GM12878 (cell line): Measurements from ENCODE around the gene STAT5B. TPM values are rescaled to one million over a fixed set of nuclear protein-coding genes. Genes with fewer than 3 reads are reported as not detected.

ENCODE experiments used
- BHLHE40 ChIP-seq, 2 experiments: fragments of 450-650 bp in 1 of 2; IDR thresholded peaks; 2 replicates each; pipeline ENCODE4 v1.6.1; 2011 to 2017; ENCODE audit warnings: low read depth in 2 of 2, borderline replicate concordance in 1 of 2, improper control_type of control experiment in 1 of 2, low read length in 1 of 2, mild to moderate bottlenecking in 1 of 2
- CUX1 ChIP-seq: IDR thresholded peaks from 2 replicates; pipeline ENCODE4 v1.6.1; 2012; ENCODE audit warnings: improper control_type of control experiment, low read depth, low read length; ENCODE audit not compliant: insufficient replicate concordance
- KDM1A ChIP-seq: fragments of 200-600 bp; sonication (generic); IDR thresholded peaks from 2 replicates; pipeline ENCODE4 v1.6.1; 2016; ENCODE audit warnings: borderline replicate concordance
- SMAD5 ChIP-seq: IDR thresholded peaks from 2 replicates; pipeline ENCODE4 v1.6.1; 2016; ENCODE audit warnings: antibody characterized with exemption, low read depth
- SPI1 ChIP-seq: IDR thresholded peaks from 2 replicates; pipeline ENCODE4 v1.6.1; 2011; ENCODE audit warnings: low read depth, mild to moderate bottlenecking, low read length, moderate library complexity, borderline replicate concordance; ENCODE audit not compliant: insufficient read depth
- USF1 ChIP-seq: IDR thresholded peaks from 2 replicates; pipeline ENCODE4 v1.6.1; 2011; ENCODE audit warnings: borderline replicate concordance, low read depth, mild to moderate bottlenecking, moderate library complexity, mixed read lengths, low read length; ENCODE audit not compliant: insufficient read depth; ENCODE audit errors: extremely low read length
- polyA plus RNA-seq, 11 experiments: library from polyadenylated mRNA; depleted of rRNA in 4 of 11; unstranded in 6 of 11; stranded (reverse) in 5 of 11; fragments of >200 nt; fragmentation: Nextera tagmentation in 4 of 11; fragmentation: Illumina TruSeq in 1 of 11; extraction: Ambion mirVana in 4 of 11; extraction: Trizol in 1 of 11; gene quantifications; 1 replicate in 1 of 11; 2 replicates in 10 of 11; pipeline versions ENCODE4 v1.2.1 to v1.2.3, GENCODE V29; 2011 to 2016; ENCODE audit warnings: inconsistent platforms in 2 of 11, missing spikeins in 2 of 11, low read depth in 1 of 11
- total RNA-seq, 4 experiments: library from RNA; depleted of rRNA in 3 of 4; stranded (reverse); fragments of >200 nt in 3 of 4; fragmentation: Illumina TruSeq in 1 of 4; extraction: Trizol in 1 of 4; gene quantifications; 2 replicates each; pipeline versions ENCODE4 v1.2.1 to v1.2.3, GENCODE V29; 2013 to 2021
- TF ChIP-seq, protein P1 (sequence below): IDR thresholded peaks from 2 replicates; pipeline ENCODE4 v1.6.1; 2012; ENCODE audit warnings: low read depth, low read length, improper control_type of control experiment
- TF ChIP-seq, protein P2 (sequence below): fragments of 150-350 bp; IDR thresholded peaks from 2 replicates; pipeline ENCODE4 v1.6.1; 2016; ENCODE audit warnings: low read depth, low read length
- TF ChIP-seq, protein P3 (sequence below): fragments of 450-650 bp; IDR thresholded peaks from 2 replicates; pipeline ENCODE4 v1.6.1; 2017; ENCODE audit warnings: mild to moderate bottlenecking, moderate library complexity

Gene STAT5B
- total and polyA plus RNA-seq, 10 of the 15 experiments (the other 5 are each of a cell fraction or from before 2014, with no cell fraction given) = 11.0 to 69.6 (median 46.7) TPM

- TF ChIP-seq, protein P1, sequence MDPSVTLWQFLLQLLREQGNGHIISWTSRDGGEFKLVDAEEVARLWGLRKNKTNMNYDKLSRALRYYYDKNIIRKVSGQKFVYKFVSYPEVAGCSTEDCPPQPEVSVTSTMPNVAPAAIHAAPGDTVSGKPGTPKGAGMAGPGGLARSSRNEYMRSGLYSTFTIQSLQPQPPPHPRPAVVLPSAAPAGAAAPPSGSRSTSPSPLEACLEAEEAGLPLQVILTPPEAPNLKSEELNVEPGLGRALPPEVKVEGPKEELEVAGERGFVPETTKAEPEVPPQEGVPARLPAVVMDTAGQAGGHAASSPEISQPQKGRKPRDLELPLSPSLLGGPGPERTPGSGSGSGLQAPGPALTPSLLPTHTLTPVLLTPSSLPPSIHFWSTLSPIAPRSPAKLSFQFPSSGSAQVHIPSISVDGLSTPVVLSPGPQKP = no peak
- TF ChIP-seq KDM1A = no peak
- TF ChIP-seq SPI1 = no peak
- peak in 1 of 2 experiments; percentile 26; a peak in 2 of 4 replicates for TF ChIP-seq BHLHE40 (IDR thresholded peaks at IDR 0.05; ENCODE audit: borderline replicate concordance in 1 of 2, low read depth in 2 of 2, low read length in 1 of 2)
- TF ChIP-seq, protein P2, sequence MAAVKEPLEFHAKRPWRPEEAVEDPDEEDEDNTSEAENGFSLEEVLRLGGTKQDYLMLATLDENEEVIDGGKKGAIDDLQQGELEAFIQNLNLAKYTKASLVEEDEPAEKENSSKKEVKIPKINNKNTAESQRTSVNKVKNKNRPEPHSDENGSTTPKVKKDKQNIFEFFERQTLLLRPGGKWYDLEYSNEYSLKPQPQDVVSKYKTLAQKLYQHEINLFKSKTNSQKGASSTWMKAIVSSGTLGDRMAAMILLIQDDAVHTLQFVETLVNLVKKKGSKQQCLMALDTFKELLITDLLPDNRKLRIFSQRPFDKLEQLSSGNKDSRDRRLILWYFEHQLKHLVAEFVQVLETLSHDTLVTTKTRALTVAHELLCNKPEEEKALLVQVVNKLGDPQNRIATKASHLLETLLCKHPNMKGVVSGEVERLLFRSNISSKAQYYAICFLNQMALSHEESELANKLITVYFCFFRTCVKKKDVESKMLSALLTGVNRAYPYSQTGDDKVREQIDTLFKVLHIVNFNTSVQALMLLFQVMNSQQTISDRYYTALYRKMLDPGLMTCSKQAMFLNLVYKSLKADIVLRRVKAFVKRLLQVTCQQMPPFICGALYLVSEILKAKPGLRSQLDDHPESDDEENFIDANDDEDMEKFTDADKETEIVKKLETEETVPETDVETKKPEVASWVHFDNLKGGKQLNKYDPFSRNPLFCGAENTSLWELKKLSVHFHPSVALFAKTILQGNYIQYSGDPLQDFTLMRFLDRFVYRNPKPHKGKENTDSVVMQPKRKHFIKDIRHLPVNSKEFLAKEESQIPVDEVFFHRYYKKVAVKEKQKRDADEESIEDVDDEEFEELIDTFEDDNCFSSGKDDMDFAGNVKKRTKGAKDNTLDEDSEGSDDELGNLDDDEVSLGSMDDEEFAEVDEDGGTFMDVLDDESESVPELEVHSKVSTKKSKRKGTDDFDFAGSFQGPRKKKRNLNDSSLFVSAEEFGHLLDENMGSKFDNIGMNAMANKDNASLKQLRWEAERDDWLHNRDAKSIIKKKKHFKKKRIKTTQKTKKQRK = no peak
- TF ChIP-seq CUX1 = no peak
- TF ChIP-seq SMAD5 = no peak
- TF ChIP-seq, protein P3, sequence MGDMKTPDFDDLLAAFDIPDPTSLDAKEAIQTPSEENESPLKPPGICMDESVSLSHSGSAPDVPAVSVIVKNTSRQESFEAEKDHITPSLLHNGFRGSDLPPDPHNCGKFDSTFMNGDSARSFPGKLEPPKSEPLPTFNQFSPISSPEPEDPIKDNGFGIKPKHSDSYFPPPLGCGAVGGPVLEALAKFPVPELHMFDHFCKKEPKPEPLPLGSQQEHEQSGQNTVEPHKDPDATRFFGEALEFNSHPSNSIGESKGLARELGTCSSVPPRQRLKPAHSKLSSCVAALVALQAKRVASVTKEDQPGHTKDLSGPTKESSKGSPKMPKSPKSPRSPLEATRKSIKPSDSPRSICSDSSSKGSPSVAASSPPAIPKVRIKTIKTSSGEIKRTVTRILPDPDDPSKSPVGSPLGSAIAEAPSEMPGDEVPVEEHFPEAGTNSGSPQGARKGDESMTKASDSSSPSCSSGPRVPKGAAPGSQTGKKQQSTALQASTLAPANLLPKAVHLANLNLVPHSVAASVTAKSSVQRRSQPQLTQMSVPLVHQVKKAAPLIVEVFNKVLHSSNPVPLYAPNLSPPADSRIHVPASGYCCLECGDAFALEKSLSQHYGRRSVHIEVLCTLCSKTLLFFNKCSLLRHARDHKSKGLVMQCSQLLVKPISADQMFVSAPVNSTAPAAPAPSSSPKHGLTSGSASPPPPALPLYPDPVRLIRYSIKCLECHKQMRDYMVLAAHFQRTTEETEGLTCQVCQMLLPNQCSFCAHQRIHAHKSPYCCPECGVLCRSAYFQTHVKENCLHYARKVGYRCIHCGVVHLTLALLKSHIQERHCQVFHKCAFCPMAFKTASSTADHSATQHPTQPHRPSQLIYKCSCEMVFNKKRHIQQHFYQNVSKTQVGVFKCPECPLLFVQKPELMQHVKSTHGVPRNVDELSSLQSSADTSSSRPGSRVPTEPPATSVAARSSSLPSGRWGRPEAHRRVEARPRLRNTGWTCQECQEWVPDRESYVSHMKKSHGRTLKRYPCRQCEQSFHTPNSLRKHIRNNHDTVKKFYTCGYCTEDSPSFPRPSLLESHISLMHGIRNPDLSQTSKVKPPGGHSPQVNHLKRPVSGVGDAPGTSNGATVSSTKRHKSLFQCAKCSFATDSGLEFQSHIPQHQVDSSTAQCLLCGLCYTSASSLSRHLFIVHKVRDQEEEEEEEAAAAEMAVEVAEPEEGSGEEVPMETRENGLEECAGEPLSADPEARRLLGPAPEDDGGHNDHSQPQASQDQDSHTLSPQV = no peak
- peak; percentile 69 for TF ChIP-seq USF1
Measured at GRCh38 chr17:42287977-42288802, 12.0 kb upstream of the STAT5B start, which contains the start of gene STAT5A (continued).
